Mesodermal cell (in vitro differentiated cells): Measurements from ENCODE around the gene KICS2.

Experiments
- H3K27ac ChIP-seq: 2 replicates; pipeline ENCODE4 v1.7.0; 2013; ENCODE audit warnings: mild to moderate bottlenecking, low read depth, low read length, moderate library complexity; ENCODE audit not compliant: severe bottlenecking
- H3K36me3 ChIP-seq: 2 replicates; pipeline ENCODE4 v1.7.1; 2013; ENCODE audit warnings: mild to moderate bottlenecking, low read length, moderate library complexity; ENCODE audit not compliant: control insufficient read depth, insufficient read depth
- H3K4me1 ChIP-seq: one replicate; pipeline ENCODE4 v1.7.1; 2013; ENCODE audit warnings: mild to moderate bottlenecking, low read length; ENCODE audit not compliant: insufficient read depth, control insufficient read depth, poor library complexity, severe bottlenecking
- H3K4me3 ChIP-seq: 2 replicates; pipeline ENCODE4 v1.7.0; 2013; ENCODE audit warnings: low read length, control low read depth, mild to moderate bottlenecking; ENCODE audit not compliant: insufficient read depth, poor library complexity, severe bottlenecking; ENCODE audit errors: extremely low read depth
- H3K9me3 ChIP-seq: 2 replicates; pipeline ENCODE4 v1.7.1; 2013; ENCODE audit warnings: mild to moderate bottlenecking, low read length, moderate library complexity; ENCODE audit not compliant: control insufficient read depth
- WGBS, 2 experiments: methylation state at CpG; one replicate each; pipeline ENCODE4 v1.1.5; 2013; ENCODE audit warnings: missing lambda C conversion rate in 2 of 2; ENCODE audit not compliant: insufficient coverage in 2 of 2; 5-methylcytosine and 5-hydroxymethylcytosine counted together

KICS2 gene

DNA sequence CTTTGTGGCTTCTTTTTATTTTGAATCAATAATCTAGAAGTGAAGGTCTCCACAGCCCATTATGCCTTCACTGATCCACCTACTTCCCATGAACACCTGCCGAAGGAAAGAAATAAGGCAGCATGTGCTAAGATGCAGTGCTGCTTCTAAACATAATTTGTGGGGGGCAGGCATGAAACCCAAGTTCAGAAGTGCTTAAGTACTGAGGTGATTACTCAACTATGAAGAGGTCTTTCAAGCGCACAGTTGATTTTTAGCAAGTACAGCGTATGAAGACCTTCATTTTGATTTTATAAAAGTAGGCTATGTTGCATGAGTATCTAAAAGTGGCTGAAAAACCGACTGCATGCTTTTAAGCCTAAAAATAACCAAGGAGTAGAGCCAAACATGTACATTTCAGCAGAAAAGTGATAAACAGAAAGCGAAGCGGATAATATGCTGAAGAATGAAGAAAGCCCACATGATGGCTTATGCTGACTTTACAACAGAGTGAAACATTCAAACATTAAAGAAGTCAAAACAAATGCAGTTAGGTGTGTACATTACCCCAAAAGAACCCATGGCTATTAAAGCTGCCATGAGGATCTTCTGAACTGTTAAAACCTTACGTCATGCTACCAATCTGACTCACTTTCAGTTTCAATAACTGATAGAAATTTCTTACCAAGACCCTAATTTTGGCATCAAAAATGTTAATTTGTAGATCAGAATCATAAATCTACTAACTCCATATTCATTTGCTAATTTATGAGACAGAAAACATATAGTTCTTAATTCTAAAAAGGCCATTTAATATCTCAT lies 29.3 kb downstream of the KICS2 start:
- WGBS, 2 experiments = 97 to 100% methylated on average over 4 to 6 of the region's 7 CpGs
- Histone ChIP-seq H3K4me3 (no peak overlapping the region), H3K4me1 (peaks cover 4% of the 10 kb centered on the region), H3K36me3 (no peaks in the 10 kb centered on the region), H3K27ac (no peak overlapping the region), H3K9me3 (no peaks in the 10 kb centered on the region)

DNA sequence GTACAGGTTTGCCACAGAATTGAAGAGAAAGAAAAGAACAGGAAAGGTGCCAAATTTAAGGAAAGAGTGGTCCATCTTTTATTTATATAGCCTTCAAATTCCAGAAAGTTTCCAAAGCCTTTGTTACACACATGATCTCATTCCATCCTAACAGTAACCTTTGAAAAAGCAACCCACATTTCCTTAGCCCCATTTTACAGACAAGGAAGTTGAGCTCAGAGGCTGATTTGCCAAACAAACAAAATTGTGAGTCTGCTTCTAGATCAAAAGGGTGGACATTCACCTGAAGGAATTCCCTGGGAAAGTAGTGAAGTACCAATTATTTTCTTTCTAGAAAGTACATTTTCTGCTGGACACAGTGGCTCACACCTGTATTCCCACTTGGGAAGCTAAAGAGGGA lies 32.0 kb downstream of the KICS2 start:
- H3K4me1 ChIP-seq = peaks cover 12% of the 10 kb centered on the region
- no peak overlapping the region for H3K27ac ChIP-seq
- H3K36me3 ChIP-seq = no peaks in the 10 kb centered on the region
- no peak overlapping the region for H3K4me3 ChIP-seq
- H3K9me3 ChIP-seq = no peaks in the 10 kb centered on the region

- Histone ChIP-seq H3K4me3 (no peak overlapping the region), H3K9me3 (no peaks in the 10 kb centered on the region), H3K4me1 (peaks cover 16% of the 10 kb centered on the region), H3K36me3 (no peaks in the 10 kb centered on the region), H3K27ac (no peak overlapping the region)
- WGBS, 2 experiments = 100% methylated on average over 1 of the region's 1 CpG; no CpG with 5 or more reads in 1 of the 2 experiments
Observed at GRCh38 chr12:64189530-64189929, 32.6 kb downstream of the KICS2 start.

DNA sequence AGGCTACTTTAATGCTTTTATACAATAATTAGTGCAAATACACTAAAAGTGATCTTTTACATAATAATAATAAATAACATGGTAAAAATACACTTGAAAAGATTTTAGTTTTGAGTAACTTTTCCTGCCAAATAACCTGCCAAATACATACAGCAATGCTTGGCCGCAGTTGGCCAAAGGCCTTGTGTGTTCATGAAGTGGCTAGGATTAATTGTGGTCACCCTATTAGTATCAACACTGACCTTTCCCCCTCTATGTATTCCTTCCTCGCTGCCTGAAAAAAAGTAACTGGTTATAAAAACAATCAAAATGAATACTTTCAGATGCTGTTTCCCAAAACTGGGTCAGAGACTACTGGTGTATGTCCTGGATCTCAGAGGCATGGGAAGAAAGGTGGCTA lies 34.3 kb downstream of the KICS2 start:
- H3K4me1 ChIP-seq = peaks cover 21% of the 10 kb centered on the region
- no peak overlapping the region for H3K4me3 ChIP-seq
- H3K9me3 ChIP-seq = no peaks in the 10 kb centered on the region
- no peaks in the 10 kb centered on the region for H3K36me3 ChIP-seq
- no peak overlapping the region for H3K27ac ChIP-seq
- 100% methylated on average over 1 of the region's 2 CpGs; no CpG with 5 or more reads in 1 of the 2 experiments for WGBS, 2 experiments

- Histone ChIP-seq H3K36me3 (no peaks in the 10 kb centered on the region), H3K4me3 (no peak overlapping the region), H3K27ac (no peak overlapping the region), H3K9me3 (no peaks in the 10 kb centered on the region), H3K4me1 (peaks cover 24% of the 10 kb centered on the region)
- 90 to 100% methylated on average over 1 to 2 of the region's 3 CpGs for WGBS, 2 experiments
Observed at GRCh38 chr12:64187370-64187769, 34.7 kb downstream of the KICS2 start.

DNA sequence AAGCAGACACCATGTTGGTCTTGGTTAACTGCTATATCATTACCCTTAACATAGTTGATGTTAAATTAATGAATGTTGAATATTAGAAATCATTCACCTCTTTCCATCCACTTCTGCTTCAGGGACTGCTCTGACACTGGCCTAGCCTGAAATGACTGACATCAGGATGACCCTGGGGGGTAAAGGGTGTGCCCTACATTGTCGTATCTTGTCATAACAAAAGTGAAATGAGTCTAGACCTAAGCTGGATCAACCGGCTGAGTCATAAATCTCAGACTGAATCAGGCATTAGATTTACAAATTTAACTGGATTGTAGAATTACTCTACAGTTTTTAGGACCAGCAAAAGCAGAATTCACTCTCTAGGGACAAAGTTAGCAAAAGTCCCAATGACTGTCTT lies 35.3 kb downstream of the KICS2 start:
- H3K27ac ChIP-seq = no peak overlapping the region
- 94 to 100% methylated on average over 1 to 2 of the region's 2 CpGs for WGBS, 2 experiments

GRCh38 chr12:64184216-64184615 lies 37.9 kb downstream of the KICS2 start:
- no peaks in the 10 kb centered on the region for H3K36me3 ChIP-seq
- no peak overlapping the region for H3K27ac ChIP-seq
- peaks cover 44% of the 10 kb centered on the region for H3K4me1 ChIP-seq
- 92% methylated on average over 1 of the region's 1 CpG; no CpG with 5 or more reads in 1 of the 2 experiments for WGBS, 2 experiments
- no peak overlapping the region for H3K4me3 ChIP-seq
- H3K9me3 ChIP-seq = no peaks in the 10 kb centered on the region

More for the DNA sequence above, 35.3 kb downstream of the KICS2 start:
- Histone ChIP-seq H3K4me1 (peaks cover 30% of the 10 kb centered on the region), H3K36me3 (no peaks in the 10 kb centered on the region), H3K9me3 (no peaks in the 10 kb centered on the region), H3K4me3 (no peak overlapping the region)

GRCh38 chr12:64181430-64182291 lies 40.4 kb downstream of the KICS2 start:
- H3K27ac ChIP-seq = peak overlapping the region; percentile 96
- 33 to 40% methylated on average over 3 of the region's 3 CpGs for WGBS, 2 experiments
- H3K36me3 ChIP-seq = no peaks in the 10 kb centered on the region
- H3K4me3 ChIP-seq = no peak overlapping the region
- H3K9me3 ChIP-seq = no peaks in the 10 kb centered on the region
- peaks cover 49% of the 10 kb centered on the region for H3K4me1 ChIP-seq

GRCh38 chr12:64180951-64181350 lies 41.1 kb downstream of the KICS2 start:
- Histone ChIP-seq H3K9me3 (no peaks in the 10 kb centered on the region), H3K36me3 (no peaks in the 10 kb centered on the region), H3K4me1 (peaks cover 49% of the 10 kb centered on the region), H3K4me3 (no peak overlapping the region), H3K27ac (peak overlapping the region; percentile 96)
- 88 to 89% methylated on average over 4 to 5 of the region's 5 CpGs for WGBS, 2 experiments

- no peaks in the 10 kb centered on the region for H3K36me3 ChIP-seq
- no peaks in the 10 kb centered on the region for H3K9me3 ChIP-seq
- peaks cover 44% of the 10 kb centered on the region for H3K4me1 ChIP-seq
- 50 to 100% methylated on average over 1 of the region's 1 CpG for WGBS, 2 experiments
- H3K4me3 ChIP-seq = no peak overlapping the region
- H3K27ac ChIP-seq = peak overlapping the region; percentile 30
Observed at GRCh38 chr12:64178122-64178521, 44.0 kb downstream of the KICS2 start.
